Astrocyte (in vitro differentiated cells and primary cell): ENCODE data around the gene F8.

Experiments
- EZH2 ChIP-seq: IDR thresholded peaks from 2 replicates; pipeline ENCODE4 v1.6.1; 2012; ENCODE audit warnings: mild to moderate bottlenecking, low read length, inconsistent platforms; ENCODE audit not compliant: insufficient read depth
- TF ChIP-seq, protein P1 (sequence below): IDR thresholded peaks from 2 replicates; pipeline ENCODE4 v1.5.1; 2011; ENCODE audit warnings: low read depth, mild to moderate bottlenecking, inconsistent platforms, low read length, moderate library complexity; ENCODE audit not compliant: insufficient read depth

DNA sequence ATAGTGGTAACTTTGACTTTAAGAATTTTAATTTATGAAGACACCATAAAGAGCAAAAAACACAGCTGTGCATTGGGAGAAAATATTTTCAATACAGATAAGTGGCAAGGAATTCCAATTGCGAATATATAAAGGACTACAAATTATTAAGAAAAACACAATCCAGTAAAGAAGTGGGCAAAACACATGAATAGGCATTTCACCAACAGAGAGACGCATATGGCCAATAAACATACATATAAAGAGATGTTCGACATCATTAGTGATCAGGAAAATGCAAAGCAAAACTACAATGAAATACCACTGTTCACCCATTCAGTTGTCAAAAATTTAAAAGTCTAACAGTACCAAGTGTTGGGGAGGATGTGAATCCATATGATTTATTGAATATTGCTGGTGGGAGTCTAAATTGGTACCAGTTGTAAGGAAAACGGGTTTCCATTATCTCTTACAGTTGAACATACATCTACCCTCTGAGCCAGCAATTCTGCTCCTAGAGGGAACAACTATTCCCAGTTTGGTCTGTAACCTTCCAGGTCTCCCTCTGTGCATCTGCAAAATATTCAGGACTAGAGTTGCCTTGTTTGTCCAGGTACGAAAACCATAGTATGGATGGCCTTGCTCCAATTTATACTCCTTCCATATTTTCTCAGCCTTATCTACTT lies 215.6 kb downstream of the F8 start:
- TF ChIP-seq, protein P1, sequence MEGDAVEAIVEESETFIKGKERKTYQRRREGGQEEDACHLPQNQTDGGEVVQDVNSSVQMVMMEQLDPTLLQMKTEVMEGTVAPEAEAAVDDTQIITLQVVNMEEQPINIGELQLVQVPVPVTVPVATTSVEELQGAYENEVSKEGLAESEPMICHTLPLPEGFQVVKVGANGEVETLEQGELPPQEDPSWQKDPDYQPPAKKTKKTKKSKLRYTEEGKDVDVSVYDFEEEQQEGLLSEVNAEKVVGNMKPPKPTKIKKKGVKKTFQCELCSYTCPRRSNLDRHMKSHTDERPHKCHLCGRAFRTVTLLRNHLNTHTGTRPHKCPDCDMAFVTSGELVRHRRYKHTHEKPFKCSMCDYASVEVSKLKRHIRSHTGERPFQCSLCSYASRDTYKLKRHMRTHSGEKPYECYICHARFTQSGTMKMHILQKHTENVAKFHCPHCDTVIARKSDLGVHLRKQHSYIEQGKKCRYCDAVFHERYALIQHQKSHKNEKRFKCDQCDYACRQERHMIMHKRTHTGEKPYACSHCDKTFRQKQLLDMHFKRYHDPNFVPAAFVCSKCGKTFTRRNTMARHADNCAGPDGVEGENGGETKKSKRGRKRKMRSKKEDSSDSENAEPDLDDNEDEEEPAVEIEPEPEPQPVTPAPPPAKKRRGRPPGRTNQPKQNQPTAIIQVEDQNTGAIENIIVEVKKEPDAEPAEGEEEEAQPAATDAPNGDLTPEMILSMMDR = no peak
- TF ChIP-seq EZH2 = no peak
